Heart left ventricle (tissue), 13 donors: ENCODE results near the gene CX3CL1.

Source experiments
- POLR2A ChIP-seq, 2 donors: fragments of 450-650 bp; IDR thresholded peaks; one replicate each; pipeline ENCODE4 v1.6.1; 2017; ENCODE audit warnings: antibody characterized with exemption in 2 of 2, mild to moderate bottlenecking in 2 of 2, moderate library complexity in 2 of 2
- TF ChIP-seq, protein P1 (sequence below), 12 donors: fragments of 200-600 bp; sonication (generic) in 4 of 12; IDR thresholded peaks; one replicate each; pipeline versions ENCODE4 v1.5.0 to v1.8.0; 2018 to 2022; ENCODE audit warnings: antibody characterized with exemption in 12 of 12, mild to moderate bottlenecking in 5 of 12
- donor health status: ischemic (EF 13 %, LVEDD 7.1; RV severe dilation, severe dysfunction).
- donor health status: DM: no; HTN: yes; CAD: no.
- donor health status: DM: no; HTN: no; CAD: no.
- donor health status: ischemic (EF 25% LVEDD 6.9; RV normal size, moderate dysfunction).
- donor health status: ischemic (EF 25% LVEDD 5.7; RV mildly dilated, moderate dysfunction).
- donor health status: ischemic (EF 35%, LVEDD 5.7; RV mildly dilated, moderate dysfunction).
- donor health status: nonischemic (EF 11% LVEDD 7.7; RV severe dilation, severe dysfunction).
- donor health status: DM: yes; HTN: yes; CAD: no.
- donor health status: PGD.
- donor health status: ischemic (EF 29% LVEDD 5.4; RV normal size, mild dysfunction).
- donor health status: nonischemic (EF 23%, LVEDD 6.1; RV moderate dilation, normal function).

DNA sequence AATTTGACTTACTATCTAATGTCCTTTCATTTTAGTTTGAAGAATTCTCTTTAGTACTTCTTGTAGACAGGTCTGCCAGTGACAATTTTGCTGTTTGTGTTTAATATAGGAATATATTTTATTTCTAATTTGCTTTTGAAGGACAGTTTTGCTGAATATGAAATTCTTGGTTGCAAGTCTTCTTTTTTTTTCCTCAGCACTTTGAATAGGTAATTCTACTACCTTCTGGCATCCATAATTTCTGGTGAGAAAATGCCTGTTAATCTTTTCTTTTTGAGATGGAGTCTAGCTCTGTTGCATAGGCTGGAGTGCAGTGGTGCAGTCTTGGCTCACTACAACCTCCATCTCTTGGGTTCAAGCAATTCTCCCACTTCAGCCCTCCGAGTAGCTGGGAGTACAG, 38.9 kb upstream of the CX3CL1 start:
- TF ChIP-seq, protein P1, sequence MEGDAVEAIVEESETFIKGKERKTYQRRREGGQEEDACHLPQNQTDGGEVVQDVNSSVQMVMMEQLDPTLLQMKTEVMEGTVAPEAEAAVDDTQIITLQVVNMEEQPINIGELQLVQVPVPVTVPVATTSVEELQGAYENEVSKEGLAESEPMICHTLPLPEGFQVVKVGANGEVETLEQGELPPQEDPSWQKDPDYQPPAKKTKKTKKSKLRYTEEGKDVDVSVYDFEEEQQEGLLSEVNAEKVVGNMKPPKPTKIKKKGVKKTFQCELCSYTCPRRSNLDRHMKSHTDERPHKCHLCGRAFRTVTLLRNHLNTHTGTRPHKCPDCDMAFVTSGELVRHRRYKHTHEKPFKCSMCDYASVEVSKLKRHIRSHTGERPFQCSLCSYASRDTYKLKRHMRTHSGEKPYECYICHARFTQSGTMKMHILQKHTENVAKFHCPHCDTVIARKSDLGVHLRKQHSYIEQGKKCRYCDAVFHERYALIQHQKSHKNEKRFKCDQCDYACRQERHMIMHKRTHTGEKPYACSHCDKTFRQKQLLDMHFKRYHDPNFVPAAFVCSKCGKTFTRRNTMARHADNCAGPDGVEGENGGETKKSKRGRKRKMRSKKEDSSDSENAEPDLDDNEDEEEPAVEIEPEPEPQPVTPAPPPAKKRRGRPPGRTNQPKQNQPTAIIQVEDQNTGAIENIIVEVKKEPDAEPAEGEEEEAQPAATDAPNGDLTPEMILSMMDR (IDR thresholded peaks at IDR 0.05), result no peak
- TF ChIP-seq POLR2A (IDR thresholded peaks at IDR 0.05), result no peak
